Omental fat pad (tissue), 4 donors: ENCODE results near the gene MBD3L2B. TPM values are rescaled to one million over a fixed set of nuclear protein-coding genes. Genes with fewer than 3 reads are reported as not detected.

ENCODE experiments used
- ATAC-seq: fragments of 150-250 bp; one replicate; pipeline ENCODE4 v1.9.1; 2016; ENCODE audit warnings: mild to moderate bottlenecking, moderate library complexity; ENCODE audit not compliant: low FRiP score
- DNase-seq: peaks from one replicate; pipeline ENCODE4 v3.0.0-alpha.2; 2019; ENCODE audit warnings: low spot score
- CTCF ChIP-seq, 3 donors: fragments of 450-650 bp; IDR thresholded peaks; one replicate each; pipeline ENCODE4 v1.5.1; 2016 to 2017; ENCODE audit warnings: antibody characterized with exemption in 3 of 3, mild to moderate bottlenecking in 3 of 3, moderate library complexity in 2 of 3
- total RNA-seq, 4 donors: library from RNA; depleted of rRNA; stranded (reverse); fragments of >200 nt; gene quantifications; one replicate each; pipeline ENCODE4 v1.1.0, GENCODE V29; 2016

Gene MBD3L2B
- total RNA-seq, 4 donors from 2014 or later: not detected

GRCh38 chr19:6997679-6998445 lies 23.4 kb downstream of the MBD3L2B start:
- DNase-seq (no peak), ATAC-seq (no peak)
- no peak for TF ChIP-seq CTCF (IDR thresholded peaks at IDR 0.05)

- no peak for TF ChIP-seq CTCF (IDR thresholded peaks at IDR 0.05)
- no peak for DNase-seq
Measured at GRCh38 chr19:6996810-6997209, 24.4 kb downstream of the MBD3L2B start.

GRCh38 chr19:6995054-6995453 lies 26.2 kb downstream of the MBD3L2B start:
- ATAC-seq (no peak), DNase-seq (no peak)
- no peak for TF ChIP-seq CTCF (IDR thresholded peaks at IDR 0.05)

More at GRCh38 chr19:6996810-6997209, 24.4 kb downstream of the MBD3L2B start:
- ATAC-seq: no peak

- no peak for ATAC-seq
- no peak for TF ChIP-seq CTCF (IDR thresholded peaks at IDR 0.05)
- DNase-seq: no peak
Measured at GRCh38 chr19:6988257-6988656, 33.0 kb downstream of the MBD3L2B start.

GRCh38 chr19:6987850-6988249 lies 33.4 kb downstream of the MBD3L2B start:
- no peak for ATAC-seq
- no peak for TF ChIP-seq CTCF (IDR thresholded peaks at IDR 0.05)
- no peak for DNase-seq

- TF ChIP-seq CTCF (IDR thresholded peaks at IDR 0.05): no peak
- DNase-seq (no peak), ATAC-seq (no peak)
Measured at GRCh38 chr19:6983448-6983847, 37.8 kb downstream of the MBD3L2B start.

- ATAC-seq (no peak), DNase-seq (no peak)
- no peak for TF ChIP-seq CTCF (IDR thresholded peaks at IDR 0.05)
Measured at GRCh38 chr19:6979399-6979798, 41.8 kb downstream of the MBD3L2B start.
